HepG2 (cell line): Measurements from ENCODE around the gene TOB1. TPM values are rescaled to one million over a fixed set of nuclear protein-coding genes. Genes with fewer than 3 reads are reported as not detected.
A peak's percentile ranks its signal among the peaks of the same experiment; 100 is the strongest.

Source experiments
- BCL6 ChIP-seq: IDR thresholded peaks from 2 replicates; pipeline ENCODE4 v1.6.1; 2016; ENCODE audit warnings: missing genetic modification reagents, missing compliant biosample characterization
- GLI4 ChIP-seq: sonication (generic); formaldehyde crosslinking; IDR thresholded peaks from 2 replicates; pipeline ENCODE4 v1.5.1; 2020; ENCODE audit warnings: missing genetic modification reagents, mild to moderate bottlenecking, moderate library complexity, borderline replicate concordance
- JUND ChIP-seq: sonication (generic); formaldehyde crosslinking; IDR thresholded peaks from 2 replicates; pipeline ENCODE4 v1.8.0; 2022; ENCODE audit warnings: mild to moderate bottlenecking, missing genetic modification reagents
- KLF15 ChIP-seq: sonication (generic); formaldehyde crosslinking; IDR thresholded peaks from 2 replicates; pipeline ENCODE4 v1.8.1; 2023; ENCODE audit warnings: borderline replicate concordance, mild to moderate bottlenecking, inconsistent platforms, missing genetic modification reagents, mixed read lengths
- MATR3 ChIP-seq: sonication (generic); formaldehyde crosslinking; IDR thresholded peaks from 2 replicates; pipeline ENCODE4 v1.4.0; 2020; ENCODE audit warnings: missing genetic modification reagents
- NBN ChIP-seq: fragments of 450-650 bp; conservative IDR thresholded peaks from 2 replicates; pipeline ENCODE4 v1.6.1; 2017
- SP4 ChIP-seq: sonication (generic); formaldehyde crosslinking; IDR thresholded peaks from 2 replicates; pipeline ENCODE4 v1.8.1; 2023; ENCODE audit warnings: mild to moderate bottlenecking, missing genetic modification reagents
- SRY ChIP-seq: sonication (generic); formaldehyde crosslinking; IDR thresholded peaks from 2 replicates; pipeline ENCODE4 v1.8.0; 2022; ENCODE audit warnings: mild to moderate bottlenecking, missing genetic modification reagents
- ZNF383 ChIP-seq: sonication (generic); formaldehyde crosslinking; IDR thresholded peaks from 2 replicates; pipeline ENCODE4 v1.4.0; 2020; ENCODE audit warnings: missing genetic modification reagents, mild to moderate bottlenecking, borderline replicate concordance
- ZNF430 ChIP-seq: sonication (generic); formaldehyde crosslinking; IDR thresholded peaks from 2 replicates; pipeline ENCODE4 v1.9.0; 2021; ENCODE audit warnings: mild to moderate bottlenecking, missing genetic modification reagents
- ZNF441 ChIP-seq: sonication (generic); formaldehyde crosslinking; IDR thresholded peaks from 2 replicates; pipeline ENCODE4 v1.7.0; 2021; ENCODE audit warnings: missing genetic modification reagents, borderline replicate concordance
- ZNF558 ChIP-seq: sonication (generic); formaldehyde crosslinking; IDR thresholded peaks from 2 replicates; pipeline ENCODE4 v1.9.0; 2022; ENCODE audit warnings: mild to moderate bottlenecking, missing genetic modification reagents, borderline replicate concordance
- ZNF768 ChIP-seq: sonication (generic); formaldehyde crosslinking; IDR thresholded peaks from 2 replicates; pipeline ENCODE4 v1.4.0; 2020; ENCODE audit warnings: missing genetic modification reagents
- ZNF841 ChIP-seq: sonication (generic); formaldehyde crosslinking; IDR thresholded peaks from 2 replicates; pipeline ENCODE4 v1.8.1; 2023; ENCODE audit warnings: missing genetic modification reagents, borderline replicate concordance
- polyA plus RNA-seq, 8 experiments: library from polyadenylated mRNA; depleted of rRNA in 3 of 8; stranded (reverse) in 7 of 8; unstranded in 1 of 8; fragments of >200 nt; fragmentation: Illumina TruSeq in 4 of 8; extraction: Trizol in 4 of 8; gene quantifications; 2 replicates each; pipeline versions ENCODE4 v1.2.1 to v1.2.3, GENCODE V29; 2011 to 2016; ENCODE audit warnings: low read depth in 4 of 8, missing spikeins in 1 of 8, mixed read lengths in 1 of 8; ENCODE audit not compliant: insufficient read depth in 1 of 8
- total RNA-seq, 5 experiments: library from RNA; depleted of rRNA; stranded (reverse); fragments of >200 nt; fragmentation: Illumina TruSeq; extraction: Trizol; gene quantifications; 2 replicates each; pipeline ENCODE4 v1.2.3, GENCODE V29; 2016; ENCODE audit warnings: low read depth in 1 of 5
- TF ChIP-seq, protein P1 (sequence below): sonication (generic); formaldehyde crosslinking; IDR thresholded peaks from 2 replicates; pipeline ENCODE4 v1.4.0; 2020; ENCODE audit warnings: missing genetic modification reagents
- TF ChIP-seq, protein P2 (sequence below): sonication (generic); formaldehyde crosslinking; IDR thresholded peaks from 2 replicates; pipeline ENCODE4 v1.4.0; 2020; ENCODE audit warnings: missing genetic modification reagents
- TF ChIP-seq, protein P3 (sequence below): sonication (generic); formaldehyde crosslinking; IDR thresholded peaks from 2 replicates; pipeline ENCODE4 v1.4.0; 2020; ENCODE audit warnings: missing genetic modification reagents, borderline replicate concordance
- TF ChIP-seq, protein P4 (sequence below): fragments of 450-650 bp; IDR thresholded peaks from 2 replicates; pipeline ENCODE4 v1.6.1; 2017
- TF ChIP-seq, protein P5 (sequence below): sonication (generic); formaldehyde crosslinking; IDR thresholded peaks from 2 replicates; pipeline ENCODE4 v1.4.0; 2020; ENCODE audit warnings: missing genetic modification reagents

Gene TOB1
- total and polyA plus RNA-seq, 2 of the 13 experiments (the other 11 are each of a cell fraction or from before 2014, with no cell fraction given), result 21.9 to 57.7 TPM

DNA sequence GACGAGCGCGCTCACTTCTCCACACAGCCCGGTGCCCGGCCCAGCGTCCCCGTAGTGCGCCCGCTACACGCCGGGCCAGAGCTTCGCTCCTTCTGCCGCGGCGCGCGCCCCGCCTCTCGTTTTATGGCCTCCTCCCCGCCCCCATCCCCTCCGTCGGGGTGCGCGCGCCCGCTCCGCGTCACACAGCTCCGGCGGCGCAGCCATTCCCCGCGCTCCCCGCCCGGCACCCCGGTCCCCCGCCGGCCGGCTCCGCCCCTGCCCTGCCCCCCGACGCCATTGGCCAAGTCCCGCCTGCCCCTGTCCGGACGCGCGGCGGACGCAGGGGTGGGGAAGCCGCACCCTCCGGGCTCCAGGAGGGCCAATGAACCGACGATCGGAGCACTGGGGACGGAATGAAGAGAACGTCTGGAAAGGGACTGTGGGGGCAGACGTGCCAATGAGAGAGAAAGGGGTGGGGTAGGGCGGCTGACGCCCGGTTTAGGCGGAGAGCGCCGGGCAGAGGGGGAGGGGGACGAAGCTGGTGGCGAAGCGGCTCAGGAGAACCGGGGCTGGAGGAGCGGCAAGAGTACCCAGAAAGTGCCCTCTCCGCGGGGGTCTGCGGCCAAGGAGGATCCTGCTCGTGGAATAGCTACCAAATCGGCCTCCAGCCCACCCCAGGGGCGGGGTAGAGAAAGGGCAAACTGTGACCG, at the start of gene TOB1 (continued):
- TF ChIP-seq GLI4 (CRISPR knock-in tag), result no peak
- TF ChIP-seq NBN, result no peak
- peak; percentile 70 for TF ChIP-seq ZNF441
- TF ChIP-seq, protein P1, sequence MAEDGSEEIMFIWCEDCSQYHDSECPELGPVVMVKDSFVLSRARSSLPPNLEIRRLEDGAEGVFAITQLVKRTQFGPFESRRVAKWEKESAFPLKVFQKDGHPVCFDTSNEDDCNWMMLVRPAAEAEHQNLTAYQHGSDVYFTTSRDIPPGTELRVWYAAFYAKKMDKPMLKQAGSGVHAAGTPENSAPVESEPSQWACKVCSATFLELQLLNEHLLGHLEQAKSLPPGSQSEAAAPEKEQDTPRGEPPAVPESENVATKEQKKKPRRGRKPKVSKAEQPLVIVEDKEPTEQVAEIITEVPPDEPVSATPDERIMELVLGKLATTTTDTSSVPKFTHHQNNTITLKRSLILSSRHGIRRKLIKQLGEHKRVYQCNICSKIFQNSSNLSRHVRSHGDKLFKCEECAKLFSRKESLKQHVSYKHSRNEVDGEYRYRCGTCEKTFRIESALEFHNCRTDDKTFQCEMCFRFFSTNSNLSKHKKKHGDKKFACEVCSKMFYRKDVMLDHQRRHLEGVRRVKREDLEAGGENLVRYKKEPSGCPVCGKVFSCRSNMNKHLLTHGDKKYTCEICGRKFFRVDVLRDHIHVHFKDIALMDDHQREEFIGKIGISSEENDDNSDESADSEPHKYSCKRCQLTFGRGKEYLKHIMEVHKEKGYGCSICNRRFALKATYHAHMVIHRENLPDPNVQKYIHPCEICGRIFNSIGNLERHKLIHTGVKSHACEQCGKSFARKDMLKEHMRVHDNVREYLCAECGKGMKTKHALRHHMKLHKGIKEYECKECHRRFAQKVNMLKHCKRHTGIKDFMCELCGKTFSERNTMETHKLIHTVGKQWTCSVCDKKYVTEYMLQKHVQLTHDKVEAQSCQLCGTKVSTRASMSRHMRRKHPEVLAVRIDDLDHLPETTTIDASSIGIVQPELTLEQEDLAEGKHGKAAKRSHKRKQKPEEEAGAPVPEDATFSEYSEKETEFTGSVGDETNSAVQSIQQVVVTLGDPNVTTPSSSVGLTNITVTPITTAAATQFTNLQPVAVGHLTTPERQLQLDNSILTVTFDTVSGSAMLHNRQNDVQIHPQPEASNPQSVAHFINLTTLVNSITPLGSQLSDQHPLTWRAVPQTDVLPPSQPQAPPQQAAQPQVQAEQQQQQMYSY (CRISPR knock-in tag), result 0 out of 2 replicates have a peak, but pooled peaks have one; percentile 41
- TF ChIP-seq ZNF558, result peak; percentile 67; the same call in 1 of the 2 replicates
- TF ChIP-seq SRY (CRISPR knock-in tag), result peak; percentile 95
- TF ChIP-seq, protein P2, sequence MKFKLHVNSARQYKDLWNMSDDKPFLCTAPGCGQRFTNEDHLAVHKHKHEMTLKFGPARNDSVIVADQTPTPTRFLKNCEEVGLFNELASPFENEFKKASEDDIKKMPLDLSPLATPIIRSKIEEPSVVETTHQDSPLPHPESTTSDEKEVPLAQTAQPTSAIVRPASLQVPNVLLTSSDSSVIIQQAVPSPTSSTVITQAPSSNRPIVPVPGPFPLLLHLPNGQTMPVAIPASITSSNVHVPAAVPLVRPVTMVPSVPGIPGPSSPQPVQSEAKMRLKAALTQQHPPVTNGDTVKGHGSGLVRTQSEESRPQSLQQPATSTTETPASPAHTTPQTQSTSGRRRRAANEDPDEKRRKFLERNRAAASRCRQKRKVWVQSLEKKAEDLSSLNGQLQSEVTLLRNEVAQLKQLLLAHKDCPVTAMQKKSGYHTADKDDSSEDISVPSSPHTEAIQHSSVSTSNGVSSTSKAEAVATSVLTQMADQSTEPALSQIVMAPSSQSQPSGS (CRISPR knock-in tag), result peak; percentile 78
- peak; percentile 95 for TF ChIP-seq ZNF430 (CRISPR knock-in tag)
- no peak for TF ChIP-seq MATR3 (CRISPR knock-in tag)
- TF ChIP-seq JUND, result peak; percentile 35; the same call in 1 of the 2 replicates
- no peak for TF ChIP-seq ZNF383 (CRISPR knock-in tag)
- TF ChIP-seq, protein P3, sequence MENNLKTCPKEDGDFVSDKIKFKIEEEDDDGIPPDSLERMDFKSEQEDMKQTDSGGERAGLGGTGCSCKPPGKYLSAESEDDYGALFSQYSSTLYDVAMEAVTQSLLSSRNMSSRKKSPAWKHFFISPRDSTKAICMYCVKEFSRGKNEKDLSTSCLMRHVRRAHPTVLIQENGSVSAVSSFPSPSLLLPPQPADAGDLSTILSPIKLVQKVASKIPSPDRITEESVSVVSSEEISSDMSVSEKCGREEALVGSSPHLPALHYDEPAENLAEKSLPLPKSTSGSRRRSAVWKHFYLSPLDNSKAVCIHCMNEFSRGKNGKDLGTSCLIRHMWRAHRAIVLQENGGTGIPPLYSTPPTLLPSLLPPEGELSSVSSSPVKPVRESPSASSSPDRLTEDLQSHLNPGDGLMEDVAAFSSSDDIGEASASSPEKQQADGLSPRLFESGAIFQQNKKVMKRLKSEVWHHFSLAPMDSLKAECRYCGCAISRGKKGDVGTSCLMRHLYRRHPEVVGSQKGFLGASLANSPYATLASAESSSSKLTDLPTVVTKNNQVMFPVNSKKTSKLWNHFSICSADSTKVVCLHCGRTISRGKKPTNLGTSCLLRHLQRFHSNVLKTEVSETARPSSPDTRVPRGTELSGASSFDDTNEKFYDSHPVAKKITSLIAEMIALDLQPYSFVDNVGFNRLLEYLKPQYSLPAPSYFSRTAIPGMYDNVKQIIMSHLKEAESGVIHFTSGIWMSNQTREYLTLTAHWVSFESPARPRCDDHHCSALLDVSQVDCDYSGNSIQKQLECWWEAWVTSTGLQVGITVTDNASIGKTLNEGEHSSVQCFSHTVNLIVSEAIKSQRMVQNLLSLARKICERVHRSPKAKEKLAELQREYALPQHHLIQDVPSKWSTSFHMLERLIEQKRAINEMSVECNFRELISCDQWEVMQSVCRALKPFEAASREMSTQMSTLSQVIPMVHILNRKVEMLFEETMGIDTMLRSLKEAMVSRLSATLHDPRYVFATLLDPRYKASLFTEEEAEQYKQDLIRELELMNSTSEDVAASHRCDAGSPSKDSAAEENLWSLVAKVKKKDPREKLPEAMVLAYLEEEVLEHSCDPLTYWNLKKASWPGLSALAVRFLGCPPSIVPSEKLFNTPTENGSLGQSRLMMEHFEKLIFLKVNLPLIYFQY (CRISPR knock-in tag), result peak; percentile 88; the same call in 1 of the 2 replicates
- TF ChIP-seq, protein P4, sequence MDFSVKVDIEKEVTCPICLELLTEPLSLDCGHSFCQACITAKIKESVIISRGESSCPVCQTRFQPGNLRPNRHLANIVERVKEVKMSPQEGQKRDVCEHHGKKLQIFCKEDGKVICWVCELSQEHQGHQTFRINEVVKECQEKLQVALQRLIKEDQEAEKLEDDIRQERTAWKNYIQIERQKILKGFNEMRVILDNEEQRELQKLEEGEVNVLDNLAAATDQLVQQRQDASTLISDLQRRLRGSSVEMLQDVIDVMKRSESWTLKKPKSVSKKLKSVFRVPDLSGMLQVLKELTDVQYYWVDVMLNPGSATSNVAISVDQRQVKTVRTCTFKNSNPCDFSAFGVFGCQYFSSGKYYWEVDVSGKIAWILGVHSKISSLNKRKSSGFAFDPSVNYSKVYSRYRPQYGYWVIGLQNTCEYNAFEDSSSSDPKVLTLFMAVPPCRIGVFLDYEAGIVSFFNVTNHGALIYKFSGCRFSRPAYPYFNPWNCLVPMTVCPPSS, result no peak
- peak; percentile 85 for TF ChIP-seq SP4 (CRISPR knock-in tag)
- TF ChIP-seq ZNF768 (CRISPR knock-in tag), result peak; percentile 87
- TF ChIP-seq, protein P5, sequence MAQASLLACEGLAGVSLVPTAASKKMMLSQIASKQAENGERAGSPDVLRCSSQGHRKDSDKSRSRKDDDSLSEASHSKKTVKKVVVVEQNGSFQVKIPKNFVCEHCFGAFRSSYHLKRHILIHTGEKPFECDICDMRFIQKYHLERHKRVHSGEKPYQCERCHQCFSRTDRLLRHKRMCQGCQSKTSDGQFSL, result no peak; the same call in 1 of the 2 replicates
- no peak; the same call in 1 of the 2 replicates for TF ChIP-seq ZNF841
- peak; percentile 72 for TF ChIP-seq BCL6 (CRISPR knock-in tag)
- no peak; the same call in 1 of the 2 replicates for TF ChIP-seq KLF15 (CRISPR knock-in tag)
